ENCODE results near the gene NPY. TPM values are rescaled to one million over a fixed set of nuclear protein-coding genes. Genes with fewer than 3 reads are reported as not detected.

Gene NPY
- total RNA-seq, 4 donors from 2014 or later = not detected

DNA sequence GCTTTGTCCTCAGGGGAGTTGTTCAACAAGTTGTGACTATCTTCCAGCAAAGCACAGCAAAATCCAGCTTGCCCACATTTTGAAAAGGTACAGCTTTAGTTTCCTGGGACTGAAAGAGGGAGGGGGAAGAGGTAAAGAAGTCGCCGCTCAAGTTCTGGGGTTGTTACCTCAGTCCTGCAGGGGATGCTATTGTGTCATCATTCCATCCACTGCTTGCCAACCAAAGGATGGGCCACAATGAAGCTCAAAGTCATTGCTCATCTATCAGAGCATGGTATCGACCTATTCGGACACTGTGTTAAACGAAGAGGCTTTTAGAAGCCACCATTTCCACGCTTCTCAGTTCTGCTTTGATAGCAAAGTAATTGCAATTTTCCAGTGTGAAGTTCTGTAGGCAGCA is 34.3 kb downstream of the NPY start:
- intact Hi-C loops (cut with DNase I; ENCODE audit: low total_unique reads) = no loop called here
- in situ Hi-C loops (cut with MboI; ENCODE audit: low sequenced_read_pairs in 4 of 4) = no loop called here
- H3K4me1 ChIP-seq = no peaks in the 10 kb centered on the region
- H3K27me3 ChIP-seq = no peaks in the 10 kb centered on the region
- DNase-seq (no peak), ATAC-seq (no peak)
- no peak overlapping the region for H3K4me3 ChIP-seq
- H3K27ac ChIP-seq = no peak overlapping the region
- no peaks in the 10 kb centered on the region for H3K36me3 ChIP-seq
- no peak for TF ChIP-seq POLR2A (IDR thresholded peaks at IDR 0.05)
- no peak for TF ChIP-seq CTCF (IDR thresholded peaks at IDR 0.05 in 4 of 5, conservative IDR thresholded peaks at IDR 0.05 in 1 of 5)
- H3K9me3 ChIP-seq = no peaks in the 10 kb centered on the region

GRCh38 chr7:24319209-24319608 is 35.2 kb downstream of the NPY start:
- TF ChIP-seq CTCF (IDR thresholded peaks at IDR 0.05 in 4 of 5, conservative IDR thresholded peaks at IDR 0.05 in 1 of 5) (no peak), POLR2A (IDR thresholded peaks at IDR 0.05) (no peak)
- Histone ChIP-seq H3K9me3 (no peaks in the 10 kb centered on the region), H3K4me3 (no peak overlapping the region), H3K36me3 (no peaks in the 10 kb centered on the region), H3K4me1 (no peaks in the 10 kb centered on the region), H3K27me3 (no peaks in the 10 kb centered on the region), H3K27ac (no peak overlapping the region)
- ATAC-seq = no peak
- in situ Hi-C loops (cut with MboI; ENCODE audit: low sequenced_read_pairs in 4 of 4) = no loop called here
- no peak for DNase-seq
- intact Hi-C loops (cut with DNase I; ENCODE audit: low total_unique reads) = no loop called here

DNA sequence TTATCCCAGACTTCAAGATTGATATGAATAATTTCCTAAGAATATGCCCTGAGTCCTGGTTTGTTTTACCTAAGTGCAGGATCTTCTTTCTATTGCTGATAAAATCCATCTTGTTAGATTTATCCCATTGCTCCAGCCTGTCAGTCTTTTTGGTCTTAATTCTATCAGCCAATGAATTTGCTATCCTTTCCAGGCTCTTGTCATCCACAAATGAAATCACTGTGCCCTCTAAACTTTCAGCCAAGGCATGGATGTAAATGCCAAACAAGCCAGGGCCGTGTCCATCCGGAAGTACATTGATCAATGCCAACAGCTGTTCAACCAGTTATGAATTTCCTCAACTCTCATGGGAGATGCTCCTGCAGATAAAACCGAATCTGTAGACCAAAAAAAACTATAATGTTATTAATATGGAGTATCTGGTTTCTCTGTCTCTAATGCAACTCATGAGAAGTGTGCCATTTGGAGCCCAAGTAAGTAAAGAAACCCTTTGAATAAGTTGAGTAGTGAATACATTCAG is 40.0 kb downstream of the NPY start:
- H3K4me1 ChIP-seq = no peaks in the 10 kb centered on the region
- H3K36me3 ChIP-seq = no peaks in the 10 kb centered on the region
- ATAC-seq (no peak), DNase-seq (no peak)
- no peak overlapping the region for H3K27ac ChIP-seq
- intact Hi-C loops (cut with DNase I; ENCODE audit: low total_unique reads) (no loop called here), in situ Hi-C loops (cut with MboI; ENCODE audit: low sequenced_read_pairs in 4 of 4) (no loop called here)
- no peak overlapping the region for H3K4me3 ChIP-seq
- no peaks in the 10 kb centered on the region for H3K27me3 ChIP-seq
- TF ChIP-seq CTCF (IDR thresholded peaks at IDR 0.05 in 4 of 5, conservative IDR thresholded peaks at IDR 0.05 in 1 of 5) (no peak), POLR2A (IDR thresholded peaks at IDR 0.05) (no peak)
- no peaks in the 10 kb centered on the region for H3K9me3 ChIP-seq

GRCh38 chr7:24325708-24326107 is 41.7 kb downstream of the NPY start:
- Histone ChIP-seq H3K27ac (no peak overlapping the region), H3K4me3 (no peak overlapping the region), H3K36me3 (no peaks in the 10 kb centered on the region), H3K9me3 (no peaks in the 10 kb centered on the region), H3K27me3 (no peaks in the 10 kb centered on the region), H3K4me1 (no peaks in the 10 kb centered on the region)
- DNase-seq = no peak
- ATAC-seq = no peak
- in situ Hi-C loops (cut with MboI; ENCODE audit: low sequenced_read_pairs in 4 of 4) = no loop called here
- TF ChIP-seq CTCF (IDR thresholded peaks at IDR 0.05 in 4 of 5, conservative IDR thresholded peaks at IDR 0.05 in 1 of 5) = no peak
- TF ChIP-seq POLR2A (IDR thresholded peaks at IDR 0.05) = no peak
- intact Hi-C loops (cut with DNase I; ENCODE audit: low total_unique reads) = no loop called here

DNA sequence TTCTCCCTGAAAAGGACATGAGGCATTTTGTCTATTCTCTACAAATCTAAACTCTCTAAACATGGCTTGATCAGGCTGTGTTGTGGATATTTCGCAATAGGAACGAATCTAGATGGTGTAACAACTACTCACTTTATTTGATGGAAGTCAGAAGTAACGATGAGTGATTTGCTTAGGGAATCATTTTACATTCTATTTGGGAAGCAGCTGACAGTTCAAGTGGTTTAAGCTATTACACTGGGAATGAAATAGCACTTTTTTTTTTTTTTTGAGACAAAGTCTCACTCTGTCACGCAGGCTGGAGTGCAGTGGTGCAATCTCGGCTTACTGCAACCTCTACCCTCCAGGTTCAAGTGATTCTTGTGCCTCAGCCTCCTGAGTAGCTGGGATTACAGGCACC is 44.1 kb downstream of the NPY start:
- DNase-seq (no peak), ATAC-seq (no peak)
- no peaks in the 10 kb centered on the region for H3K9me3 ChIP-seq
- H3K4me1 ChIP-seq = no peaks in the 10 kb centered on the region
- H3K36me3 ChIP-seq = no peaks in the 10 kb centered on the region
- TF ChIP-seq POLR2A (IDR thresholded peaks at IDR 0.05) = no peak
- no peak for TF ChIP-seq CTCF (IDR thresholded peaks at IDR 0.05 in 4 of 5, conservative IDR thresholded peaks at IDR 0.05 in 1 of 5)
- H3K27ac ChIP-seq = no peak overlapping the region
- no peaks in the 10 kb centered on the region for H3K27me3 ChIP-seq
- in situ Hi-C loops (cut with MboI; ENCODE audit: low sequenced_read_pairs in 4 of 4) (no loop called here), intact Hi-C loops (cut with DNase I; ENCODE audit: low total_unique reads) (no loop called here)
- H3K4me3 ChIP-seq = no peak overlapping the region

Data from gastrocnemius medialis (tissue), 4 donors.